GM21825 (cell line): ENCODE measurements around the gene FAM177A1.
"Not testable (repeated sequence)": the region's sequence is repeated elsewhere in the genome, so short reads cannot be mapped to it uniquely, and the experiment has no call there.

ENCODE experiments used
- ATAC-seq: cut with Tn5 transposase; IDR thresholded peaks from one replicate; pipeline ENCODE4 v1.9.1; 2021; ENCODE audit warnings: mild to moderate bottlenecking, moderate library complexity; ENCODE audit not compliant: unreplicated experiment

FAM177A1 gene

DNA sequence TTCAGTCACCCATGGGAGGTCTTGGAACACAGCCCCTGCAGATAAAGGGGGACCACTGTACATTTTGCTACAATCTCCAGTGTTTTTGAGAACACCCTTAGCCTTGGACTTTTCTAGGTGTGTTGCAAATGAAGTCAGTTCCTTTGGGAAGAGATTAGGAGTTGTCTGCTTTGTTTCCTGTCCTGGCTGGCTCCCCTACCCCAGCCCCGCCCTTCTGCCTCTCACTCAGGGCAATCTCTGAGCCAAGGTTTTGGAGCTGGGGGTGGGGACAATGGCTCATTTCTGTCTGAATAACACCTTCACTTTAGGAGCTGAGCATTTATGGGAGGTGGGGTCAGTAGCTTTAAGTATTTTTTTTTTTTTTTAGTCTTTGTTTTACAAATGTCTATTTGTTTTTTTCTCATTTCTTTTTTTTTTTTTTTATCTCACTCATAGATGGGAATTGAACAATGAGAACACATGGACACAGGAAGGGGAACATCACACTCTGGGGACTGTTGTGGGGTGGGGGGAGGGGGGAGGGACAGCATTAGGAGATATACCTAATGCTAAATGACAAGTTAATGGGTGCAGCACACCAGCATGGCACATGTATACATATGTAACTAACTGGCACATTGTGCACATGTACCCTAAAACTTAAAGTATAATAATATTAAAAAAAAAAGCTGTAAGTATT is 15.2 kb downstream of the FAM177A1 start:
- ATAC-seq, result not testable (repeated sequence)

- ATAC-seq, result not testable (repeated sequence)
Observed at GRCh38 chr14:35065731-35066130, 19.7 kb downstream of the FAM177A1 start.

GRCh38 chr14:35068238-35069012 is 22.4 kb downstream of the FAM177A1 start:
- ATAC-seq, result no peak

GRCh38 chr14:35072226-35072625 is 26.2 kb downstream of the FAM177A1 start:
- ATAC-seq, result no peak

- ATAC-seq, result no peak
Observed at GRCh38 chr14:35073486-35073885, 27.4 kb downstream of the FAM177A1 start.

- no peak for ATAC-seq
Observed at GRCh38 chr14:35078082-35078481, 32.0 kb downstream of the FAM177A1 start.

- ATAC-seq, result no peak
Observed at GRCh38 chr14:35079742-35080141, 33.7 kb downstream of the FAM177A1 start.

DNA sequence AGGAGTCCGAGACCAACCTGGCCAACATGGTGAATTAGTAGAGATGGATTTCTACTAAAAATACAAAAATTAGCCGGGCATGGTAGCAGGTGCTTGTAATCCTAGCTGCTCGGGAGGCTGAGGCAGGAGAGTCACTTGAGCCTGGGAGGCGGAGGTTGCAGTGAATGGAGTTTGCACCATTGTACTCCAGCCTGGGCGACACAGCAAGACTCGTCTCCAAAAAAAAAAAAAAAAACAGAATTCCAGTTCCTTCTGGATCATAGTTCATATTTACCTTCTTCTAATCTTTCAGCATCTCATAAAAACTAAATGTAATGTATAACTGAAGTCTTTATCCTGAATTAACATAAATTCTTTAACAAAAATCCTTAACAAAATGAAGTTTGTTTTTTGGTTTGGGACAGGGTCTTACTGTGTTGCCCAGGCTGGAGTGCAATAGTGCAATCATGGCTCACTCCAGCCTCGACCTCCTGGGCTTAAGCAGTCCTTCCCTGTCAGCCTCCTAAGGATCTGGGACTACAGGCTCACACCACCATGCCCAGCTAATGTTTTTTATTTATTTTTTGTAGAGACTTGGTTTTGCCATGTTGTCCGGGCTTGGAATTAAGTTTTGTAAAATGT is 37.6 kb downstream of the FAM177A1 start:
- ATAC-seq, result no peak

GRCh38 chr14:35085441-35085840 is 39.4 kb downstream of the FAM177A1 start:
- no peak for ATAC-seq

DNA sequence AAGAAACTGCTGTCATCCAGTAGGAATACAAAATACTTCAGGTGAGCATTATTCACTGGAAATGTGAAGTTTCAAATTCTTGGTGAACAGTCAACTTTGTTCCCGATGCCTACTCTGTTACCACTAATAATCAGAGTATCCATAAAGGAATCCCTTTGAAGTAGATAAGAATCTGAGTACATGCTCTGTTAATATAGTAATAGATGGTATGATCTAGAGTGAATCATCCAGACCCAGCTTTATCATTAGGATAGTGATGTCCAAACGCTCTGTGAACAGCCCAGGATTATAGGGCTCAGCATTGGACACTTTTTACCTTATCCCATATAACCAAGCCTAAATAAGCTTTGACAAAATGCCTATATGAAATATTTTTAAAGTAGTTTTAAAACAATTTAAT is 42.4 kb downstream of the FAM177A1 start:
- ATAC-seq, result no peak

DNA sequence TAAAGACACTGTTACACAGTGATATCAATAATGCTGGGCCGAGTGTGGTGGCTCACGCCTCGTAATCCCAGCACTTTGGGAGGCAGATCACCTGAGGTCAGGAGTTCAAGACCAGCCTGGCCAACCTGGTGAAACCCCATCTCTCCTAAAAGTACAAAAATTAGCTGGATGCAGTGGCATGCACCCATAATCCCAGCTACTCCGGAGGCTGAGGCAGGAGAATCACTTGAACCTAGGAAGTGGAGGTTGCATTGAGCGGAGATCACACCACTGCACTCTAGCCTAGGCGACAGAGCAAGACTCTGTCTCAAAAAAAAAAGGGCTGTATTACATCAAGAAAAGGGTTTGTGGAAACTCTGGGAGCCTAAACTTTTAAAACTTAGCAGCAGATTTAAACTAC is 48.6 kb downstream of the FAM177A1 start:
- not testable (repeated sequence) for ATAC-seq

DNA sequence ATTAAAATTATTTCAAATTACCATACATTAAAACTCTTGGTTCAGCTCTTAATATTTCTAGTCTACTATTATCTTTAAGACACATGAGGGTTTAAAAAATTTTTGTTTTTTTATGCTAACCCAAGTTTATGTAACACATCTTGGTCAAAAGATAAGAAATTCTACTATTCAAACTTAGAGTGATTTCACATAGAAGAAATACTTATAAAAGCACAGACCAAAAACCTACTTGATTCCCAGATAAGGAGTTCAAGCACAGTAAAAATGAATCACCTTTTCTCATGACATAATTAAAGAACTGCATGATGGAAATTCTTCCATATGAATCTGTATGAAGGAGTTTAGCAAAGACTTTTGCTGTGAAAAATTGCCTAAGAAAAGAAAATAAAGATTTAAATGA is 61.8 kb downstream of the FAM177A1 start:
- no peak for ATAC-seq

GRCh38 chr14:35112641-35113040 is 66.6 kb downstream of the FAM177A1 start:
- no peak for ATAC-seq

DNA sequence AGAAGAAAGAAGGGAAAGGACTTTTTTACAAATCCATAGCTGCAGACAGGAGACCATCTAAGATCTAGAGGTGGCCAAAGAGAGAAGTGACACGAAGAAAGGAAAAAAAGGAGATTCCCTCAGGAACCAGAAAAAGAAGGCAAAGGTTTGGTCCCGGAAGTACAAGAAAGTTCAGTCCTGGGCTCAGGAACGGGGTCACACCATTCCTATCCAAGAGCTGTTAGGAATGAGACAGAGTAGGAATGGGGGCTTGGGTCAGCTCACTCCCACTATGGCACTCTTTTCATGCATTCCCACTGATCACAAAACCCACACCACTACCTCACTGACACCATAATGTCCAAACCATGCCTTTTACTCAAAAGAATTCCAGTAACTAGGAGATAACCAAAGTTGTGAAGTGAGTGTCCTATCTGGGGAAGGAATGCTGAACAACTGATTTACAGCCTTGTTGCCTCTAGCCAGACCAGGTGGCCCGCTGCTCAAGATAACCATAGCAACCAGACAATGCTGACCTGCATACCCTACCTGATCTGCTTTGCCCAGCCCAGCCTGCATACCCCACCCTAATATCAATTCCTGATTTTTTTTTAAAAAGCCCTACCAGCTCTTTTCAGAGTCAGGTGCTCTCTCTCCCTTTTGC is 67.4 kb downstream of the FAM177A1 start:
- no peak for ATAC-seq

- ATAC-seq, result no peak
Observed at GRCh38 chr14:35114036-35114435, 68.0 kb downstream of the FAM177A1 start.

DNA sequence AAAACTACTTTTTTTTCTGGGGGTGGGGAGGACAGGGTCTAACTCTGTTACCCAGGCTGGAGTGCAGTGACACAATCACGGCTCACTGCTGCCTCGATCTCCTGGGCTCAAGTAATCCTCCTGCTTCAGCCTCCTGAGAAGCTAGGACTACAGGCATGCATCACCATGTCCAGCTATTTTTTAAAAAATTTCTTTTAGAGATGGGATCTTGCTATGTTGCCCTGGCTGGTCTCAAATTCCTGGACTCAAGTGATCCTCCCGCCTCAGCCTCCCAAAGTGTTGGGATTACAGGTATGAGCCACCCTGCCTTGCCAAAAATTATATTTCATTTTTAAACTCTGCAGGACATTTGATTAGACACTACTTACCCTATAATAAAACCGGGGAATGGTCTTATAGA is 70.2 kb downstream of the FAM177A1 start:
- no peak for ATAC-seq

GRCh38 chr14:35117112-35117511 is 71.0 kb downstream of the FAM177A1 start:
- no peak for ATAC-seq

DNA sequence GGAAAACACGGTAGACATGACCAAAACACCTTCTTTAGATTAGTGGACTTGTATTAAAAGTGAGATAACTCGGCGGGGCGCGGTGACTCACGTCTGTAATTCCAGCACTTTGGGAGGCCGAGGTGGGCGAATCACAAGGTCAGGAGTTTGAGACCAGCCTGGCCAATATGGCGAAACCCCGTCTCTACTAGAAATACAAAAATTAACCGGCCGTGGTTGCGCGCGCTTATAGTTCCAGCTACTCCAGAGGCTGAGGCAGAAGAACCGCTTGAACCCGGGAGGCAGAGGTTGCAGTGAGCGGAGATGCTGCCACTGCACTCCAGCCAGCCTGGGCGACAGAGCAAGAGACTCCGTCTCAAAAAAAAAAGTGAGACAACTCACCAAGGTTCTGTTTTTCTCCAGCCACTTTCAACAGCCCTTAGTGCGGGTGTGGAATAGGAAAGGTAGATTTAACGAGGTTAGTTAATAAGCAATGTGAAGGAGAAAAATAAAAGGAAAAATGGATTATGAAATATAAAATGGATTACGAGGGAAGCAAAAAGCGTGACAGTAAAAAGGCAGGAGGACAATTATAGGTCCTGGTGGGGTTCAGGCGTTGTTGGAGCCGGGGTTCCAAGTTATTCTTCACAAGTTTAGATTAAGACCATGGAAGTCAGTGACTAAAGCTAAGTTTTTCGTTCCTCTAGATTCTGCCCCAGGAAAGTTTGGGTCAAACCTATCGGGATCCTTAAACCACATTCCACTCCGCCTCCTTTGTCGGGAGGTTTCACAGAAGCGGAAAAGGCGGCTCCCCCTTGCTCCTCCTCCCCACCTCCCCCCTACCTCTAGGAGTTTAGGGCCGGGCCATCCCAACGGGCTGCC is 75.2 kb downstream of the FAM177A1 start:
- ATAC-seq, result no peak

DNA sequence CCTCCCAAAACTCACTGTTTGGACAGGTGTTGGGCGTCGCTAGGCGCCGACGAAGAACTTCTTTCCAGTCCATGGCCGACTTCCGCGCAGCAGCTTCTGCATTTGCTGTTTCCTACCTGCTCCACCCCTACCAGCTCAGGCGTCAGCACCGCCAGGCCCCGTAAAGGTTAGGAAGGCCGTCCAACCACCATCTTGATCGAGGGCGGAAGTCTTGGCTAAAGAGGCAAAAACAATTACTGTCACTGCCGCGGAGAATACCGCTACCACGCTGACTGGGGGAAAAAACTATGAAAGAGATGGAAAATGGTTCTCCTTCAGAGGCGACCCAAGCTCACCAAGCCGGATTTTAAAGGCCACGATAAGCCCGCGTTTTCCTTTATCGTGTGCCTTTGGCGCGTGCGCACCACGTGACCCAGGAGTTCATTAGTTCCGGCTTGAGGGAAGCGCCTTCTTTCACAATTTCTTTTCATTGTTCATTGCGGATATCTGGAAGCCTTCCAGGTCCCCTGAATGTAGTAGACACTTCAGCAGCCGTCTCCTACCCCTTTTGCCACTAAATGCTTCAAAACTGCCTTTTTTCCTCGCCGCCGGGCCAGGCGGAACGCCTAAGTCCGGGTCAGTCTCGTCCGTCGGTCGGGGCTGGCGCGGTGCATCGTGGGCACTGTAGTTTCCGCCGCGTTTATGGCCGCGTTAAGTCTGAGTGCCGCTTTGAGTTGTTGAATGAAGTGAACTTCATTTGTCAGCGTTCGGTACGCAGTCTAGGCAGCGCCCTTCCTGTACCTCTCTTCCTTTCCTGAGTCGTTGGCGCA is 76.0 kb downstream of the FAM177A1 start, which contains the start of the genes PPP2R3C and PRORP:
Gene PPP2R3C, minus strand, starts transcription at position 104 of the 809 bp plus-strand sequence. Its CDS starts 31 bp downstream, at position 73.
Gene PRORP, plus strand, starts transcription at position 666 of the 809 bp plus-strand sequence. CDS start 694 bp downstream, outside the sequence.
- ATAC-seq, result peak; percentile 80
